Measurements from ENCODE around the gene KSR2. TPM values are rescaled to one million over a fixed set of nuclear protein-coding genes. Genes with fewer than 3 reads are reported as not detected.

The KSR2 gene
- total RNA-seq, 1 experiment from 2014 or later = 0.15 TPM

GRCh38 chr12:117919479-117919878 lies 49.3 kb downstream of the KSR2 start:
- no peak for TF ChIP-seq REST (IDR thresholded peaks at IDR 0.05; ENCODE audit: insufficient read depth in 1 of 2, low read depth in 2 of 2, low read length in 1 of 2)
- no peak for TF ChIP-seq POLR2AphosphoS5 (IDR thresholded peaks at IDR 0.05; ENCODE audit: low read depth, low read length)
- TF ChIP-seq TCF7L2 (IDR thresholded peaks at IDR 0.05; ENCODE audit: low read depth, low read length) = no peak
- no peak for TF ChIP-seq SIN3A (IDR thresholded peaks at IDR 0.05; ENCODE audit: borderline replicate concordance, insufficient read depth, low read depth, low read length)
- TF ChIP-seq CTCF (IDR thresholded peaks at IDR 0.05) = no peak
- ATAC-seq (no peak), DNase-seq (ENCODE audit: low read depth, low spot score) (no peak)
- in situ Hi-C loops (cut with HindIII; ENCODE audit: low pct_unique_long_range_greater_than_20kb, low sequenced_read_pairs) (no loop called here), intact Hi-C loops (cut with micrococcal nuclease; ENCODE audit: unreplicated experiment) (no loop called here)
- no peaks in the 10 kb centered on the region for H3K4me1 ChIP-seq (ENCODE audit: control insufficient read depth, insufficient read depth, low read length)
- ChIA-PET CTCF (no interaction called here), POLR2A (no interaction called here)
- H3K4me3 ChIP-seq (ENCODE audit: low read depth in 2 of 2, low read length in 2 of 2) = no peak overlapping the region
- H3K27ac ChIP-seq (ENCODE audit: low read length) = no peak overlapping the region
- H3K27me3 ChIP-seq (ENCODE audit: control insufficient read depth, insufficient read depth, low read length) = 0 out of 2 replicates have a peak, but pooled peaks cover 2% of the 10 kb centered on the region
- no peaks in the 10 kb centered on the region for H3K36me3 ChIP-seq (ENCODE audit: control insufficient read depth, insufficient read depth, low read length)
- H3K9me3 ChIP-seq (ENCODE audit: control insufficient read depth, insufficient read depth, low read depth, low read length) = no peaks in the 10 kb centered on the region
- no TSS peak for BruUV-seq (replicated peaks)

- Histone ChIP-seq H3K4me3 (ENCODE audit: low read depth in 2 of 2, low read length in 2 of 2) (no peak overlapping the region), H3K27me3 (ENCODE audit: control insufficient read depth, insufficient read depth, low read length) (no peaks in the 10 kb centered on the region), H3K4me1 (ENCODE audit: control insufficient read depth, insufficient read depth, low read length) (no peaks in the 10 kb centered on the region), H3K9me3 (ENCODE audit: control insufficient read depth, insufficient read depth, low read depth, low read length) (no peaks in the 10 kb centered on the region), H3K27ac (ENCODE audit: low read length) (no peak overlapping the region), H3K36me3 (ENCODE audit: control insufficient read depth, insufficient read depth, low read length) (no peaks in the 10 kb centered on the region)
- CTCF ChIA-PET = no interaction called here
- in situ Hi-C loops (cut with HindIII; ENCODE audit: low pct_unique_long_range_greater_than_20kb, low sequenced_read_pairs) = no loop called here
- DNase-seq (ENCODE audit: low read depth, low spot score) = no peak
- BruUV-seq (replicated peaks) = no TSS peak
- no peak for TF ChIP-seq POLR2AphosphoS5 (IDR thresholded peaks at IDR 0.05; ENCODE audit: low read depth, low read length)
- TF ChIP-seq CTCF (IDR thresholded peaks at IDR 0.05) = no peak
- no peak for TF ChIP-seq SIN3A (IDR thresholded peaks at IDR 0.05; ENCODE audit: borderline replicate concordance, insufficient read depth, low read depth, low read length)
- no peak for TF ChIP-seq TCF7L2 (IDR thresholded peaks at IDR 0.05; ENCODE audit: low read depth, low read length)
- no peak for TF ChIP-seq REST (IDR thresholded peaks at IDR 0.05; ENCODE audit: insufficient read depth in 1 of 2, low read depth in 2 of 2, low read length in 1 of 2)
- intact Hi-C loops (cut with micrococcal nuclease; ENCODE audit: unreplicated experiment) = no loop called here
- no peak for ATAC-seq
- POLR2A ChIA-PET = interaction anchor here (0.6 kb wide), 1 partner anchor 56 kb away, joined by 3 read pairs; no protein-coding TSS in a partner anchor
These were observed 54.1 kb downstream of the KSR2 start for GRCh38 chr12:117914686-117915085.
